Tibial artery (tissue), 4 donors: Measurements from ENCODE around the gene PLXNB3.
"Not testable (repeated sequence)": the region's sequence is repeated elsewhere in the genome, so short reads cannot be mapped to it uniquely, and the experiment has no call there.

ENCODE experiments used
- DNase-seq, 2 donors: peaks; one replicate each; pipeline ENCODE4 v3.0.0-alpha.2; 2019
- H3K27ac ChIP-seq, 2 donors: fragments of 200-600 bp; sonication (generic) in 1 of 2; 1 replicate in 1 of 2; 2 replicates in 1 of 2; pipeline ENCODE4 v1.5.1; 2018 to 2019; ENCODE audit warnings: mild to moderate bottlenecking in 1 of 2
- H3K27me3 ChIP-seq, 2 donors: fragments of 200-600 bp; sonication (generic) in 1 of 2; one replicate each; pipeline versions ENCODE4 v1.5.1 to v1.6.0; 2016 to 2019
- H3K36me3 ChIP-seq, 3 donors: fragments of 200-600 bp; sonication (generic) in 2 of 3; one replicate each; pipeline ENCODE4 v1.5.1; 2016 to 2019; ENCODE audit warnings: mild to moderate bottlenecking in 2 of 3
- H3K4me1 ChIP-seq, 4 donors: fragments of 200-600 bp; sonication (generic) in 2 of 4; 1 replicate in 3 of 4; 2 replicates in 1 of 4; pipeline ENCODE4 v1.5.1; 2016 to 2019
- H3K4me3 ChIP-seq, 2 donors: fragments of 200-600 bp; sonication (generic) in 1 of 2; 1 replicate in 1 of 2; 2 replicates in 1 of 2; pipeline ENCODE4 v1.5.1; 2018 to 2019; ENCODE audit warnings: mild to moderate bottlenecking in 2 of 2
- H3K9me3 ChIP-seq, 3 donors: fragments of 200-600 bp; sonication (generic) in 1 of 3; one replicate each; pipeline ENCODE4 v1.5.1; 2016 to 2019
- intact Hi-C: fragments of 100-400 bp; cut with DNase I; formaldehyde crosslinking; loops from one replicate; pipeline ENCODE4 v1.15.0; 2023; ENCODE audit warnings: low total_unique reads
- TF ChIP-seq, protein P1 (sequence below), 2 experiments: fragments of 200-600 bp in 1 of 2; fragments of 450-650 bp in 1 of 2; IDR thresholded peaks; one replicate each; pipeline ENCODE4 v1.5.1; 2017 to 2019; ENCODE audit warnings: antibody characterized with exemption in 2 of 2, mild to moderate bottlenecking in 1 of 2, moderate library complexity in 1 of 2

PLXNB3 gene

DNA sequence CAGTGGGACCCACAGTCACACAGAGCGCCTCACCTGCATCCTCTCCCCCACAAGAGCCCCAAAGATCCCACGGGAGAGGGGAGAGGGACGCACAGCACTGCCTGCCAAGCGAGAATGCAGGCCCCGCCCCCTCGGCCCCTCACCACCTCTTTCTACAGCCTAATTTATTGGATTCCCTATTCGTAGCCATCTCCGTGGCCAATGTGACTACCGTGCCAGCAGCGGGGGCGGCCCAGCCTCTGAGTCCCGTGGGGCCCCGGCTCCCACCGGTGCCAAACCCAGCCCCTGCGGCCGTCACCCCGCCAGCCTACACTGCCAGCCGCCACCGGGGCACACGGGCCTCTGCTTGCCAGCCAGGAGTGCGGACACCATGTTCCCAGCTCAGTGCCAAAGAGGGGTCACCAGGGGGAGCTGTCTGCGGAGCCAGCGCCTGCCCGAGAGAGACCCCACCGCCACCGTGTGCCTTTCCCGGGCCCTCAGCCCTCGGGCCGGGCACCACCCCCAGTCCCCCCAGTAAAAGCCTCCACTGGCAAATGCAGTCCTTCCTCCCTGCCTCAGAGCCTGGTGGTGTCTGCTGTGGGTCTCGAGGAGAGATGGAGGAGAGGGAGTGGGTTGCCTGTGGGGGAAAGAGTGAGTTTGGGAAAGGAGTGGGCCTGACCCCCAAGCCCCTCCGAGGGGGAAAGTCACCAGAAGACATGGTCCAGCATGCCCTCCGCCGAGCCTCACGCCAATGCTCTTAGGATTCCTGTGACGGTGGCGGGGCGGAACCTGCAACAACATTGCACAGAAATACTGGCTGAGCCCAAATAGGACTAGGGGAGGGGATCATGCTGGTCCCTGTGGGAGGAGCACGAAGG lies 19.6 kb upstream of the PLXNB3 start:
- H3K27ac ChIP-seq: peak overlapping the region; percentile 82 to 91

DNA sequence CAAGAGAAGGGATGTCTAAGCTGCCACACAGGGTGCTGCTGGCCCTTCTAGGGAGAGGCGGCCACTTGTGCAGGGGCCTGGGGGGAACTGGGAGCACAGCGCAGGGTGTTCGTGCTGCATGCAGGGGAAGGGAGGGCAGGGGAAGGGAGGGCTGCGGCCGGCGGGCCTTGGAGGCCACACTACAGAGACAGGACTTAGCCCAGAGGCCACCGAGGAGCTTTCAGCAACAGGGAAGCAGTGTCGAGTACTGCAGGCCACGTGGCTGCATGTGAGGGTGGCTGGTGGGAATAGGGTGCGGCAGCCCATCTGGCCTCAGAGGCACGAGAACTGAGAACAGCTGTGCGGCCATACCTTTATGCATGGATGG lies 19.0 kb upstream of the PLXNB3 start:
- peak in 1 of 2 donors; percentile 84 for DNase-seq

More for the DNA sequence above, 19.6 kb upstream of the PLXNB3 start:
- TF ChIP-seq, protein P1, sequence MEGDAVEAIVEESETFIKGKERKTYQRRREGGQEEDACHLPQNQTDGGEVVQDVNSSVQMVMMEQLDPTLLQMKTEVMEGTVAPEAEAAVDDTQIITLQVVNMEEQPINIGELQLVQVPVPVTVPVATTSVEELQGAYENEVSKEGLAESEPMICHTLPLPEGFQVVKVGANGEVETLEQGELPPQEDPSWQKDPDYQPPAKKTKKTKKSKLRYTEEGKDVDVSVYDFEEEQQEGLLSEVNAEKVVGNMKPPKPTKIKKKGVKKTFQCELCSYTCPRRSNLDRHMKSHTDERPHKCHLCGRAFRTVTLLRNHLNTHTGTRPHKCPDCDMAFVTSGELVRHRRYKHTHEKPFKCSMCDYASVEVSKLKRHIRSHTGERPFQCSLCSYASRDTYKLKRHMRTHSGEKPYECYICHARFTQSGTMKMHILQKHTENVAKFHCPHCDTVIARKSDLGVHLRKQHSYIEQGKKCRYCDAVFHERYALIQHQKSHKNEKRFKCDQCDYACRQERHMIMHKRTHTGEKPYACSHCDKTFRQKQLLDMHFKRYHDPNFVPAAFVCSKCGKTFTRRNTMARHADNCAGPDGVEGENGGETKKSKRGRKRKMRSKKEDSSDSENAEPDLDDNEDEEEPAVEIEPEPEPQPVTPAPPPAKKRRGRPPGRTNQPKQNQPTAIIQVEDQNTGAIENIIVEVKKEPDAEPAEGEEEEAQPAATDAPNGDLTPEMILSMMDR (IDR thresholded peaks at IDR 0.05): no peak
- H3K27me3 ChIP-seq: no peaks in the 10 kb centered on the region
- no peaks in the 10 kb centered on the region for H3K9me3 ChIP-seq
- peak overlapping the region; percentile 40 to 46 for H3K4me3 ChIP-seq
- intact Hi-C loops: no loop called here
- H3K36me3 ChIP-seq: peaks cover 0 to 6% (median 0%) of the 10 kb centered on the region in 3 donors
- peaks cover 0 to 16% (median 1%) of the 10 kb centered on the region in 4 donors for H3K4me1 ChIP-seq
- peak in 1 of 2 donors; percentile 91 for DNase-seq

DNA sequence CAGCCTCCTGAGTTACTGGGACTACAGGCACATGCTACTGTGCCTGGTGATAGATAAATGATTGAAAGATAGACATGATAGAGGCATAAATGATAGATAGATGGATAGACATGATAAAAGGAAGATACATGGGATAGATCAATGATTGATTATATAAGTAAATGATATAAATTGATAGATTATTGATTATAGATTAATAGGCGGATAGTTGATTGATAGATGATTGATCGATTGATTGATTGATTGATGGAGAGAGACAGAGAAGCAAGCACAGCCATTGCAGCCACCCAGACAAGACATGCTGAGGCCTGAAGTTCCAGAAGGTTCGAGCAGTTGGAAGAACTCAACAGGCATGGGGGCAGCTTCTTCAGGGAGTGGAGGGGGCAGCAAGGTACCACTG lies 17.7 kb upstream of the PLXNB3 start:
- intact Hi-C loops: no loop called here
- DNase-seq: no peak
- no peaks in the 10 kb centered on the region for H3K36me3 ChIP-seq
- TF ChIP-seq, protein P1 (IDR thresholded peaks at IDR 0.05): no peak
- no peak overlapping the region for H3K4me3 ChIP-seq
- peaks cover 0 to 16% (median 1%) of the 10 kb centered on the region in 4 donors for H3K4me1 ChIP-seq
- no peaks in the 10 kb centered on the region for H3K27me3 ChIP-seq
- H3K27ac ChIP-seq: no peak overlapping the region
- H3K9me3 ChIP-seq: no peaks in the 10 kb centered on the region

More for the DNA sequence above, 19.0 kb upstream of the PLXNB3 start:
- peaks cover 0 to 16% (median 1%) of the 10 kb centered on the region in 4 donors for H3K4me1 ChIP-seq
- H3K4me3 ChIP-seq, H3K9me3 ChIP-seq, H3K27me3 ChIP-seq, intact Hi-C loops, H3K36me3 ChIP-seq: not testable (repeated sequence)
- H3K27ac ChIP-seq: peak overlapping the region; percentile 82 to 91

DNA sequence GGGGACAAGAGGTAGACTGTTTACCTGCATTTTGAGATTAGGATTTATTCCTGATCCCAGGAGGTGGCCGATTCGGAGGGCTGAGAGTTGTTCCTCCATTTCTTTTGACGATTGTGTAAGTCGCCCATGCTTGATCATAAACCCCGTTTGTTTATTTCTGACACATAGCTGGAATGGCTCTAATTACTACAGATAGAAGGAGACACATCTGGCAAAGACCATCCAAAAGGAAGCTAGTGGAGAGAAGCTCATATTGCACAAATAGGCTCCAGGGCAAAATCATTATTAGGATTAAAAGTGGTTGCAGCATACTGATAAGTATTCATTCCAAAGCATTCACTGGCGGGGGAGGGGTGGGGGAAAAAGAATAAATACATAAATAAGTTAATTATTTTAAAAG lies 17.1 kb upstream of the PLXNB3 start:
- H3K27me3 ChIP-seq, H3K27ac ChIP-seq, H3K4me3 ChIP-seq, H3K36me3 ChIP-seq, H3K9me3 ChIP-seq, DNase-seq, intact Hi-C loops: not testable (repeated sequence)
- peaks cover 0 to 16% (median 1%) of the 10 kb centered on the region in 4 donors for H3K4me1 ChIP-seq

DNA sequence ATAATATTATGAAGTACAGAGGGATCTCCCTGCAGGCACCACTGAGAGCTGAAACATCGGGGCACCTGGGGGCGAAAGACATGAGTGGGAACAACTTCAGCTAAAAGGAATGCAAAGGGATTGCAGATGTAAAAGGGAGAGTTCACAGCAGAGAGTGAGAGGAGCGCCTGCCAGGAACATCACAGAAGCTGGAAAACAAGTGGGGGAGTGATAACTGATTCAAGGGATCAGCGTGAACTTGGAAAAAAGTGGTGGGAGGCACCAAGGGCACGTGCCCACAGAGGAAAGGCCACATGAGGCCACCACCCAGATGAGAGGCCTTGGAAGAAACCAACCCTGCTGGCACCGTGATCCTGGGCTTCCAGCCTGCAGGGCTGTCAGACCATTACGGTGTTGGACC lies 15.0 kb upstream of the PLXNB3 start:
- H3K9me3 ChIP-seq, H3K36me3 ChIP-seq, H3K27me3 ChIP-seq, H3K27ac ChIP-seq, H3K4me1 ChIP-seq, intact Hi-C loops, DNase-seq, H3K4me3 ChIP-seq: not testable (repeated sequence)

DNA sequence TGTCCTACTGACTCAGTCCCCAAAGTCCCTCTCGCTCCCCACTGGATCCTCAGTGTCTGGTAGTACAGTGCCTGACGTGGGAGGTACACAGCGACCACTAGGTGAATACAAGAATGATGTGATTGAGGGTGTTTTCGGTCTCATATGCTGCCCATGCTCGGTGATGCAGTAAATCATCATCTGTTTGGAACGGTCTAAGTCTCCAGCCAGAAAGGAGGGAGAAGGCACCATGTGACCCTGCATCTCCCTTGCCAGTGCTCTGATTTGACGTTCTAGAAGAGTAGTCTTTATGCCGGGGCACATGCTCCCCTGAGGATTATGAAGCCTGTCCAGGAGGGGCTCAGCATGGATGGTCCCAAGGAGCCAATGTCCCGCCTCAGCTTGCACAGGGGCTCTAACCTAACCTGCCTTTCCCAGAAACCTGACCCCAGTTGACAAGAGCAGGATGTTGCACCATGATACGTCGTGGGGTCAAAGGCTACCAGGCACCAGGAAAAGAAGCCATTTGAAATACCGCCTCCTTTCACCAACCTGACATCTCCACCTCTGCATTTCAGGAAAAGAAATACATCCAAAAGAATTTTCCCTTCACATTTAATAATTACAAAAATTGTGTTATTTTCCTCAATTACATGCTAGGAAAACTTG lies 13.8 kb upstream of the PLXNB3 start:
- TF ChIP-seq, protein P1 (IDR thresholded peaks at IDR 0.05): no peak
- Histone ChIP-seq H3K27ac (no peak overlapping the region), H3K36me3 (no peaks in the 10 kb centered on the region), H3K4me3 (no peak overlapping the region), H3K9me3 (no peaks in the 10 kb centered on the region), H3K27me3 (no peaks in the 10 kb centered on the region), H3K4me1 (peaks cover 0 to 2% (median 0%) of the 10 kb centered on the region in 4 donors)
- DNase-seq: no peak
- intact Hi-C loops: no loop called here

DNA sequence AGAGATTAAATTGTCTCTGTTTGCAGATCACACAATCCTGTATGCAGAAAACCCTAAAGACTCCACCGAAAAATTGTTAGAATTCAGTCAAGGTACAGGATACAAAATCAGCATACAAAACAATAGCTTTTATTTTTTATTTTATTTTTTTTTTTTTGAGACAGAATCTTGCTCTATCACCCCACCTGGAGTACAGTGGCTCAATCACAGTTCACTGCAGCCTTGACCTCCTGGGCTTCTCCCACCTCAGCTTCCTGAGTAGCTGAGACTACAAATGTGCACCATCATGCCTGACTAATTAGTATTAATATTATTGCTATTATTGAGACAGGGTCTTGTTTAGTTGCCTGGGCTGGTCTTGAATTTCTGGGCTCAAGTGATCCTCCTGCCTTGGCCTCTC lies 8.9 kb upstream of the PLXNB3 start:
- TF ChIP-seq, protein P1 (IDR thresholded peaks at IDR 0.05): no peak
- Histone ChIP-seq H3K27me3 (no peaks in the 10 kb centered on the region), H3K36me3 (no peaks in the 10 kb centered on the region), H3K27ac (no peak overlapping the region), H3K4me1 (no peaks in the 10 kb centered on the region), H3K4me3 (no peak overlapping the region), H3K9me3 (peaks cover 0 to 6% (median 0%) of the 10 kb centered on the region in 3 donors)
- intact Hi-C loops: no loop called here
- DNase-seq: no peak
